ENCODE measurements around the gene TLE1.
"Not testable (repeated sequence)": the region's sequence is repeated elsewhere in the genome, so short reads cannot be mapped to it uniquely, and the experiment has no call there.

Gene TLE1

GRCh38 chr9:81648891-81649290 lies 40.5 kb downstream of the TLE1 start:
- no peak for TF ChIP-seq CTCF (IDR thresholded peaks at IDR 0.05; ENCODE audit: low read depth, low read length)
- H3K4me3 ChIP-seq (replicated peaks in 1 of 2; ENCODE audit: low read depth in 2 of 2, low read length in 2 of 2): no peak overlapping the region
- DNase-seq (ENCODE audit: low read depth in 2 of 2): no peak

- no peak for DNase-seq (ENCODE audit: low read depth in 2 of 2)
- TF ChIP-seq CTCF (IDR thresholded peaks at IDR 0.05; ENCODE audit: low read depth, low read length): no peak
- no peak overlapping the region for H3K4me3 ChIP-seq (replicated peaks in 1 of 2; ENCODE audit: low read depth in 2 of 2, low read length in 2 of 2)
These were observed 43.0 kb downstream of the TLE1 start for GRCh38 chr9:81646337-81646736.

- not testable (repeated sequence) for DNase-seq (ENCODE audit: low read depth in 2 of 2)
These were observed 44.8 kb downstream of the TLE1 start for GRCh38 chr9:81644513-81644912.

GRCh38 chr9:81637276-81637675 lies 52.1 kb downstream of the TLE1 start:
- no peak for DNase-seq (ENCODE audit: low read depth in 2 of 2)
- no peak overlapping the region for H3K4me3 ChIP-seq (replicated peaks in 1 of 2; ENCODE audit: low read depth in 2 of 2, low read length in 2 of 2)
- TF ChIP-seq CTCF (IDR thresholded peaks at IDR 0.05; ENCODE audit: low read depth, low read length): no peak

More at GRCh38 chr9:81644513-81644912, 44.8 kb downstream of the TLE1 start:
- not testable (repeated sequence) for H3K4me3 ChIP-seq (replicated peaks in 1 of 2; ENCODE audit: low read depth in 2 of 2, low read length in 2 of 2)

GRCh38 chr9:81636255-81636599 lies 53.1 kb downstream of the TLE1 start:
- no peak for DNase-seq (ENCODE audit: low read depth in 2 of 2)
- TF ChIP-seq CTCF (IDR thresholded peaks at IDR 0.05; ENCODE audit: low read depth, low read length): no peak
- H3K4me3 ChIP-seq (replicated peaks in 1 of 2; ENCODE audit: low read depth in 2 of 2, low read length in 2 of 2): no peak overlapping the region

- TF ChIP-seq CTCF (IDR thresholded peaks at IDR 0.05; ENCODE audit: low read depth, low read length): no peak
- H3K4me3 ChIP-seq (replicated peaks in 1 of 2; ENCODE audit: low read depth in 2 of 2, low read length in 2 of 2): no peak overlapping the region
- DNase-seq (ENCODE audit: low read depth in 2 of 2): no peak
These were observed 53.7 kb downstream of the TLE1 start for GRCh38 chr9:81635521-81636254.

- DNase-seq (ENCODE audit: low read depth in 2 of 2): peak; percentile 15 to 34
- TF ChIP-seq CTCF (IDR thresholded peaks at IDR 0.05; ENCODE audit: low read depth, low read length): no peak
These were observed 54.3 kb downstream of the TLE1 start for GRCh38 chr9:81634915-81635516.

More at GRCh38 chr9:81634915-81635516, 54.3 kb downstream of the TLE1 start:
- H3K4me3 ChIP-seq (replicated peaks in 1 of 2; ENCODE audit: low read depth in 2 of 2, low read length in 2 of 2): no peak overlapping the region

All from cardiac fibroblast (primary cell).